Embryonic facial prominence (tissue), 1 donor: ENCODE measurements around the gene GAPDH.
A peak's percentile ranks its signal among the peaks of the same experiment; 100 is the strongest.

Source experiments
- DNase-seq: peaks from one replicate; pipeline ENCODE4 v3.0.0-alpha.2; 2016; ENCODE audit errors: extremely low spot score

Gene GAPDH

DNA sequence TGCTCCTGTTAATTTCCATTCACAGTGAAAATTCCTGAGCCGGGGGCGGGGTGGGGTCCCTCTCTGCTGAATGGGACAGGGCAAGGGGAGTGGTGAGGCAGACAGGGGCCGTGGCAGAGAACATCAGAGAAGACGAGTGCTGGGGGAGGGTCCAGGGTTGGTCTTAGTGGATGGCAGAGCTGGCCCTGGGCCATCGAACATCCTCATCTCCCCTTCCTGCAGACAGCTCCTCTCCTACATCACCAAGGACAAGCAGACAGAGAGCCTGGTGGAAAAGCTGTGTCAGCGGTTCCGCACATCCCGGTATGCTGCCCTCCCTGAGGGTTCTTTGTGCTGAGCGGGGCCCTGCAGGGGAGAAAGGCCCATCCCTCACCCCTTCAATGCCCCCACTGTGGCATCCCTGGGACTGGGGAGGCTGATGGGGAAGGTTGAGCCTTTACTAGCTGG, 5.0 kb upstream of the GAPDH start:
- no peak for DNase-seq

GRCh38 chr12:6530576-6531260, 3.6 kb upstream of the GAPDH start:
- no peak for DNase-seq

DNA sequence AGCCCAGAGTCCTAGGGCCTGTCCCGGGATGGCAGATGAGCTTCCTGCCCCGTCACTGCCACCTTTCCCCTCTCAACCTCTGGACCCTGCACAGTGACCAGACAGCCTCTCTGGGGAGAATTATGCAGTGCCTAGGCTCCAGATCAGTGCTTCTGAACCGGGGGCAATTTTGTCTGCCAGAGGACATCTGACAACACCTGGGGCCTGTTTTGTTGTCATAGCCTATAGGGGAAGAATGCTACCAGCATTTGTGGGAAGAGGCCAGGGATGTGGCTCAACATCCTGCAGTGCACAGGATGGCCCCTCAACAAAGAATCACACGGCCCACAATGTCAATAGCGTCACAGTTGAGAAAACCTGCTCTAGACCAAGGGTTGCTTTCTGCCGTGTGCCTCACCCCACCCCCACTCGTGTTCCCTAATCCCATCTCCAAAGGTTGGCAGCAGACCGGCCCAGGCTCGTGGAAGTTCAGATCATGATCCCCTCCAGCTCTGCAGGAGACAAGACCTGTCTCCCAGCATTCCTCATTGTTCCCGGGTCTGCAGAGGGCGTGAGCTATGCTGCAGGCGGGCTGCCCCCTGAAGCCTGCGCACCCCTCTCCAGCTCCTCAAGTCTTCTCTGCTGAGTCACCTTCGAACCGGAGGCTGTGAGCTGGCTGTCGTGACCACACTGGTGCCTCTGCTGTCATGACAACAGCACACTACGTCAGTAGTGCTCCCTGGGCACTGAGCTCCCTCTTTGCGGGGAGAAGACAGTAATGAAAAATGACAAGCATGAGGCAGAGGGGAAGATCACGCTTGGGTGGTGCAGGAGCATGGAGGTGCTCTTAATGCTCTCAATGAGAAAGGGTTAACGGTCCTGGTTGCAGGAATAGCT, 2.0 kb upstream of the GAPDH start:
- peak; percentile 54 for DNase-seq

- DNase-seq: peak; percentile 63
Observed at GRCh38 chr12:6532927-6533652, 1.2 kb upstream of the GAPDH start.

GRCh38 chr12:6533653-6533922, 729 bp upstream of the GAPDH start:
- DNase-seq: no peak

GRCh38 chr12:6534695-6534944, 303 bp downstream of the GAPDH start:
- no peak for DNase-seq

DNA sequence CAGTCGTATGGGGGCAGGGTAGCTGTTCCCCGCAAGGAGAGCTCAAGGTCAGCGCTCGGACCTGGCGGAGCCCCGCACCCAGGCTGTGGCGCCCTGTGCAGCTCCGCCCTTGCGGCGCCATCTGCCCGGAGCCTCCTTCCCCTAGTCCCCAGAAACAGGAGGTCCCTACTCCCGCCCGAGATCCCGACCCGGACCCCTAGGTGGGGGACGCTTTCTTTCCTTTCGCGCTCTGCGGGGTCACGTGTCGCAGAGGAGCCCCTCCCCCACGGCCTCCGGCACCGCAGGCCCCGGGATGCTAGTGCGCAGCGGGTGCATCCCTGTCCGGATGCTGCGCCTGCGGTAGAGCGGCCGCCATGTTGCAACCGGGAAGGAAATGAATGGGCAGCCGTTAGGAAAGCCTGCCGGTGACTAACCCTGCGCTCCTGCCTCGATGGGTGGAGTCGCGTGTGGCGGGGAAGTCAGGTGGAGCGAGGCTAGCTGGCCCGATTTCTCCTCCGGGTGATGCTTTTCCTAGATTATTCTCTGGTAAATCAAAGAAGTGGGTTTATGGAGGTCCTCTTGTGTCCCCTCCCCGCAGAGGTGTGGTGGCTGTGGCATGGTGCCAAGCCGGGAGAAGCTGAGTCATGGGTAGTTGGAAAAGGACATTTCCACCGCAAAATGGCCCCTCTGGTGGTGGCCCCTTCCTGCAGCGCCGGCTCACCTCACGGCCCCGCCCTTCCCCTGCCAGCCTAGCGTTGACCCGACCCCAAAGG, 804 bp downstream of the GAPDH start:
- DNase-seq: no peak

- no peak for DNase-seq
Observed at GRCh38 chr12:6535697-6535946, 1.3 kb downstream of the GAPDH start.

DNA sequence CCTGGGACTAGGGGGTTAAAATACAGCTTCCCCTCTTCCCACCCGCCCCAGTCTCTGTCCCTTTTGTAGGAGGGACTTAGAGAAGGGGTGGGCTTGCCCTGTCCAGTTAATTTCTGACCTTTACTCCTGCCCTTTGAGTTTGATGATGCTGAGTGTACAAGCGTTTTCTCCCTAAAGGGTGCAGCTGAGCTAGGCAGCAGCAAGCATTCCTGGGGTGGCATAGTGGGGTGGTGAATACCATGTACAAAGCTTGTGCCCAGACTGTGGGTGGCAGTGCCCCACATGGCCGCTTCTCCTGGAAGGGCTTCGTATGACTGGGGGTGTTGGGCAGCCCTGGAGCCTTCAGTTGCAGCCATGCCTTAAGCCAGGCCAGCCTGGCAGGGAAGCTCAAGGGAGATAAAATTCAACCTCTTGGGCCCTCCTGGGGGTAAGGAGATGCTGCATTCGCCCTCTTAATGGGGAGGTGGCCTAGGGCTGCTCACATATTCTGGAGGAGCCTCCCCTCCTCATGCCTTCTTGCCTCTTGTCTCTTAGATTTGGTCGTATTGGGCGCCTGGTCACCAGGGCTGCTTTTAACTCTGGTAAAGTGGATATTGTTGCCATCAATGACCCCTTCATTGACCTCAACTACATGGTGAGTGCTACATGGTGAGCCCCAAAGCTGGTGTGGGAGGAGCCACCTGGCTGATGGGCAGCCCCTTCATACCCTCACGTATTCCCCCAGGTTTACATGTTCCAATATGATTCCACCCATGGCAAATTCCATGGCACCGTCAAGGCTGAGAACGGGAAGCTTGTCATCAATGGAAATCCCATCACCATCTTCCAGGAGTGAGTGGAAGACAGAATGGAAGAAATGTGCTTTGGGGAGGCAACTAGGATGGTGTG, 1.9 kb downstream of the GAPDH start:
- no peak for DNase-seq

DNA sequence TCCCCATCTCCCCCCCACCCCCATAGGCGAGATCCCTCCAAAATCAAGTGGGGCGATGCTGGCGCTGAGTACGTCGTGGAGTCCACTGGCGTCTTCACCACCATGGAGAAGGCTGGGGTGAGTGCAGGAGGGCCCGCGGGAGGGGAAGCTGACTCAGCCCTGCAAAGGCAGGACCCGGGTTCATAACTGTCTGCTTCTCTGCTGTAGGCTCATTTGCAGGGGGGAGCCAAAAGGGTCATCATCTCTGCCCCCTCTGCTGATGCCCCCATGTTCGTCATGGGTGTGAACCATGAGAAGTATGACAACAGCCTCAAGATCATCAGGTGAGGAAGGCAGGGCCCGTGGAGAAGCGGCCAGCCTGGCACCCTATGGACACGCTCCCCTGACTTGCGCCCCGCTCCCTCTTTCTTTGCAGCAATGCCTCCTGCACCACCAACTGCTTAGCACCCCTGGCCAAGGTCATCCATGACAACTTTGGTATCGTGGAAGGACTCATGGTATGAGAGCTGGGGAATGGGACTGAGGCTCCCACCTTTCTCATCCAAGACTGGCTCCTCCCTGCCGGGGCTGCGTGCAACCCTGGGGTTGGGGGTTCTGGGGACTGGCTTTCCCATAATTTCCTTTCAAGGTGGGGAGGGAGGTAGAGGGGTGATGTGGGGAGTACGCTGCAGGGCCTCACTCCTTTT, 2.7 kb downstream of the GAPDH start:
- DNase-seq: no peak

DNA sequence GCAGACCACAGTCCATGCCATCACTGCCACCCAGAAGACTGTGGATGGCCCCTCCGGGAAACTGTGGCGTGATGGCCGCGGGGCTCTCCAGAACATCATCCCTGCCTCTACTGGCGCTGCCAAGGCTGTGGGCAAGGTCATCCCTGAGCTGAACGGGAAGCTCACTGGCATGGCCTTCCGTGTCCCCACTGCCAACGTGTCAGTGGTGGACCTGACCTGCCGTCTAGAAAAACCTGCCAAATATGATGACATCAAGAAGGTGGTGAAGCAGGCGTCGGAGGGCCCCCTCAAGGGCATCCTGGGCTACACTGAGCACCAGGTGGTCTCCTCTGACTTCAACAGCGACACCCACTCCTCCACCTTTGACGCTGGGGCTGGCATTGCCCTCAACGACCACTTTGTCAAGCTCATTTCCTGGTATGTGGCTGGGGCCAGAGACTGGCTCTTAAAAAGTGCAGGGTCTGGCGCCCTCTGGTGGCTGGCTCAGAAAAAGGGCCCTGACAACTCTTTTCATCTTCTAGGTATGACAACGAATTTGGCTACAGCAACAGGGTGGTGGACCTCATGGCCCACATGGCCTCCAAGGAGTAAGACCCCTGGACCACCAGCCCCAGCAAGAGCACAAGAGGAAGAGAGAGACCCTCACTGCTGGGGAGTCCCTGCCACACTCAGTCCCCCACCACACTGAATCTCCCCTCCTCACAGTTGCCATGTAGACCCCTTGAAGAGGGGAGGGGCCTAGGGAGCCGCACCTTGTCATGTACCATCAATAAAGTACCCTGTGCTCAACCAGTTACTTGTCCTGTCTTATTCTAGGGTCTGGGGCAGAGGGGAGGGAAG, 3.5 kb downstream of the GAPDH start:
- peak; percentile 49 for DNase-seq

DNA sequence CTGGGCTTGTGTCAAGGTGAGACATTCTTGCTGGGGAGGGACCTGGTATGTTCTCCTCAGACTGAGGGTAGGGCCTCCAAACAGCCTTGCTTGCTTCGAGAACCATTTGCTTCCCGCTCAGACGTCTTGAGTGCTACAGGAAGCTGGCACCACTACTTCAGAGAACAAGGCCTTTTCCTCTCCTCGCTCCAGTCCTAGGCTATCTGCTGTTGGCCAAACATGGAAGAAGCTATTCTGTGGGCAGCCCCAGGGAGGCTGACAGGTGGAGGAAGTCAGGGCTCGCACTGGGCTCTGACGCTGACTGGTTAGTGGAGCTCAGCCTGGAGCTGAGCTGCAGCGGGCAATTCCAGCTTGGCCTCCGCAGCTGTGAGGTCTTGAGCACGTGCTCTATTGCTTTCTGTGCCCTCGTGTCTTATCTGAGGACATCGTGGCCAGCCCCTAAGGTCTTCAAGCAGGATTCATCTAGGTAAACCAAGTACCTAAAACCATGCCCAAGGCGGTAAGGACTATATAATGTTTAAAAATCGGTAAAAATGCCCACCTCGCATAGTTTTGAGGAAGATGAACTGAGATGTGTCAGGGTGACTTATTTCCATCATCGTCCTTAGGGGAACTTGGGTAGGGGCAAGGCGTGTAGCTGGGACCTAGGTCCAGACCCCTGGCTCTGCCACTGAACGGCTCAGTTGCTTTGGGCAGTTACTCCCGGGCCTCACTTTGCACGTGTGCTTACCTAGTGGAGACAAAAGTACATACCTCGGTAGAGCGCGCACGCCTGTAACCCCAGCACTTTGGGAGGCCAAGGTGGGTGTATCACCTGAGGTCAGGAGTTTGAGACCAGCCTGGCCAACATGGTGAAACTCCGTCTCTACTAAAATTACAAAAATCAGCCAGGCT, 4.3 kb downstream of the GAPDH start:
- DNase-seq: no peak

DNA sequence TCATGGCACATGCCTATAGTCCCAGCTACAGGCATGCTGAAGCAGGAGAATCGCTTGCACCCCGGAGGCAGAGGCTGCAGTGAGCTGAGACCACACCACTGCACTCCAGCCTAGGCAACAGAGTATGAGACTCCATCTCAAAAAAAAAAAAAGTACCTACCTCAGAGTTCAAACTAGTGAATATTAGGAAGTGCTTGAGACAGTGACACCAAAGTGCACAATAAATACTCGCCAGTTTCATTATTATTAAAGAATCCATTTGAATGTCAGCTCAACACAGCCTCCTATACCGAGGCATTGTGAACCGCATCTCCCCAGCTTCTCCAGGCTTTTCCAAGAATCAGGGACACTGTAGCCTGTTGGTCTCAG, 5.0 kb downstream of the GAPDH start:
- DNase-seq: no peak

GRCh38 chr12:6539707-6540134, 5.4 kb downstream of the GAPDH start:
- no peak for DNase-seq

GRCh38 chr12:6540181-6540877, 6.0 kb downstream of the GAPDH start:
- DNase-seq: peak; percentile 46

DNA sequence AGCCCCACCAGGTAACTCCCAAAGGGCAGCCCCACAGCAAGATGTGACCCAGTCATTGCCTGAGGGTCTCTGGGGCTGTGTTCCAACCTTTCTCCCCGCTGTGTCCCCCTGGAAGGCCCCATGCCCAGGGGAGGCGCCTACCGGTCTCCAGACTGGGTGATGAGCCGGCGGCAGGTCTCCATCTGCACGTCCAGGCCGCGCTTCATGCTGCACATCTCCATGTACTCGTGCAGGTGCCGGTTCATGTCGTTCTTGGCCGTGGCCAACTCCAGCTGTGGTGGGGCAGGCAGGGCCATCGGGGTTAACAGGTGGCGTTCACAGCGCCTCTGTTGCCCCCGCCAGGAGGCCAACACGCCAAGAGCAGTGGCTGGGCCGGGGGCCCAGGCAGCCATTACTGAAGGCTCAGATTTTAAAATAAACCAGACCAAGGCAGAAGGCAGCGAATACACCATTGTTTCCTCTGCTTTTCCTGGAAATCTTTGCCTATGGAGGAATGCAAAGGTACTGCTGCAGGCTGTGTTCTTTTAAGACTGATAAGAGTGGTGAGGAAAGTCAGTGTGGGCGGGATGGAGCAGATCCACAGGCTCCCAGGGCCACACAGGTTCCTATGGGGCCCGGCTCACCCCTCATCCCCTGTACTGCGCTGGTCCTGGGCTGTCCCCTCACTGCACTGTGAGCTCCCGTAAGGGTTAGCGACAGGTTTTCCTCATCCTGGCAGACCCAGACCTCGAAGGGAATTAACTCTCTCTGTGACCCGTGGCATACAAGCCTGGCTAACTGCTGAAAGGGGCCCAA, 7.3 kb downstream of the GAPDH start:
- no peak for DNase-seq

DNA sequence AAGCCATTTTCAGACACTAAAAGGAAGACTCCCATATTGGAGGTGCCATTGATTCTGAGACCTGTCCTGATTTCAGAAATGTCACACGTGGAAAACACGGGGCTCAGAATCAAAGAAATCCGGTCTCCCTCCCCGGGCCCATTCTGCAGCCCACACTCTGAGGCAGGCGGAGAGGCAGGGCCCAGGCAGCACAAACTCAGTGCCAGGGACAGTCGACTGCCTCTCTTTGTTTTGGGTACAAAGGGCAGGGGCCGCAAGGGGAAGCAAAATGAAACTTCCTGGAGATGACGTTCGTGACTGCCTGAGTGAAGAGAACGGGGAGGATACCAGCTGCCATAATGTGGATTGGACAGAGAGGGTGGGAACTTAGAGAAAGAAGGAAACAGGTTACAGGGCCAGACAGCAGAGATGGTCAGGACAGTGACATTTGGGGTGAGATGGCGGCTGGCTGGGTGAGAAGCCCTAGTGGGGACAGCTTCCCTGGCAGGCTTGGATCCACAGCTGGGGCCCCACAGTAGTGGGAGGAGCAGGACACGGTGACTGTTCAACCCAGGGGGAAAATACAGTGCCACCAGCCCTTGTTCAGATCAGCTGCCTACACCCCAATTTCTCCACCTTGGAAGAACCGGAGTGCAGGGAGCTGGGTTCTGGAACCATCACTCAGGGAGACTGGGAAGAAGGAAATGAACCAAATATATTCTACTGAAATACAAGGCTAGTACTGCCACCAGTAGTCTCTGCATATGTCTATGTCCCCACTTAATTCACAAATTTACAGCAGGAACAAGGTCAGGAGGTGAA, 8.1 kb downstream of the GAPDH start:
- no peak for DNase-seq
